Stimulated activated CD4-positive, alpha-beta T cell treated with anti-CD3 and anti-CD28 coated beads, Interleukin-4, amount 100 ng/mL, for 1 hour (primary cell): Measurements from ENCODE around the gene PTPN4.
A peak's percentile ranks its signal among the peaks of the same experiment; 100 is the strongest.

ENCODE experiments used
- DNase-seq: peaks from one replicate; pipeline ENCODE4 v3.0.0-alpha.2; 2020

PTPN4 gene

DNA sequence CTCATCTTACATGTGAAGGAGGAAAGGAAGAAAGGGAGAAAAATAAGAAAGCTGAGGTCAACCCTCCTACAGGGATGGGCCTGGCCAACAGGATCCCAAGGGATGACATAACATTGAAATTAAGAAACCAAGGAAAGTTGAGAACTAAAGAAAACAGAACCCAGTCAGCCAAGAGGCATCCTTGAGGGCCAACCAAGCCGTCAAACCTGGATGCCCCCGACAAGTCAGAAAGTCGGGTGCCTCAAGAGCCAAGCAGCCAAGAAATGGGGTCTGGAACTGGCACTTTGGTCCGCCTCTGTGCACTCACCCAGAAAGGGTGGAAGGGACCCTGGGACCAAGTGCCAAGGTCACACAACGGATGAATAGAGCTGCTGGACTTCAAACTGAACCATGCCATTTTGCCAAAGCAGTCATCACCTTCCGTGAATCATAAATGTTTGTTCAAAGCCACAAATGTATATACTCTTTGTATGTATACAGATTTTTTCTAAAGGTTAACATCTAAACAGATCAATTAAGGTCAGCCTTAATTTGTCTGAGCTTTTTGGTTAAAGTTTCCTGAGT lies 27.0 kb upstream of the PTPN4 start:
- DNase-seq, result no peak

DNA sequence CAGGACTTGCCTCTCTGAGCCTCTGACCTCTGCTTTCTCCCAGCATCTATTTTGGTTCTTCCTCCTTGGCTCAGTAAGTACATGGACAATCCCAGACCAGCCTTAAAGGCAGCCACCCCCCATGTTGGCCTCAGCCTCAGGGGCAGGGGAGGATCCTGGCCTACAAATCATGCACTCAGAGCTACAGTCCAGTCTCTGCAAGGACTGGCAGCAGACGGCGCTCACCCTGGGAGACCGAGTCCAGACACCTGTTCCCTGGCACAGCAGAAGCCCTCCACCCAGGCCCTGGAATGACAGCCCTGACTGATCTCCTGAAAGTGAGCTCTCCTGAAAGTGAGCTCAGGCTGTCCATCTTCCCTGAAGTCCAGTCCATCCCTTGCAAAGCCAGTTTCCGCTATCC lies 25.7 kb upstream of the PTPN4 start:
- DNase-seq, result no peak

DNA sequence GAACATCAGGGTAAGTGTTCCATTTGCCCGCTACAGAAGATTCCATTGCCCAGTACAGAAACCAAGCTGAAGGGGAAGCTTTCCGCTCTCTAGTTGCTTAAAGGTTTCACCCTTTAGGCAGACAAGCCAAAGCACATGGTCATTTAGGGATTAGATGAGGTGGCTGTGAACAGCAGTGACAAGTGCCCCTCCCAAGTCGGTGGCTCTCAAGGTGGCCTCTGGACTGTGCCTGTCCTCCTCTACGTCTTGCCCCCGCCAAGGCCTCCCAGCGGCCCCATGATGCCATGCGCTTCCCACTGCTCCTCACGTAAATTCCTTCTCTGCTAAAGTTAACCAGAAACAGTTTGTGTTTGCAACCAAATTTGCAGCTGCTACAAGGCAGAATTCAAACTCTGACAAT lies 24.2 kb upstream of the PTPN4 start:
- DNase-seq, result no peak

DNA sequence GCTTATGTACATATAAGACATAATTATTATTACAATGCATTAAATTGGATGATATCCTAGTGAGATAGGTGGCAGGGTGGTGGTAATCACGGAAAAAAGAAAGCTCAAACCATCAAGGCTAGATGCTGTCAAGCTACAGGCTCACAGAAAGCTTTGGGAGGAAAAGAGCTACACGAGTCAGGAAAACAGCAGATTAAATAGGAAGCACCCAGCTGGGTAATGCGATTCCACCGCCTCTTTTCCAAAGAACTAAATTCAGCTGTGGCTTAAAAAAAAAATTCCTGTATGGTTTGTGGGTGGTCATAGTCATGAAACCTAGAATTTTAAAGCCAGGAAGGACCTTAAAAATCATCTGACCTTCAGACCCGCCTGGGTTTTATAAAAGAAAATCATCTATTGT lies 23.7 kb upstream of the PTPN4 start:
- no peak for DNase-seq

DNA sequence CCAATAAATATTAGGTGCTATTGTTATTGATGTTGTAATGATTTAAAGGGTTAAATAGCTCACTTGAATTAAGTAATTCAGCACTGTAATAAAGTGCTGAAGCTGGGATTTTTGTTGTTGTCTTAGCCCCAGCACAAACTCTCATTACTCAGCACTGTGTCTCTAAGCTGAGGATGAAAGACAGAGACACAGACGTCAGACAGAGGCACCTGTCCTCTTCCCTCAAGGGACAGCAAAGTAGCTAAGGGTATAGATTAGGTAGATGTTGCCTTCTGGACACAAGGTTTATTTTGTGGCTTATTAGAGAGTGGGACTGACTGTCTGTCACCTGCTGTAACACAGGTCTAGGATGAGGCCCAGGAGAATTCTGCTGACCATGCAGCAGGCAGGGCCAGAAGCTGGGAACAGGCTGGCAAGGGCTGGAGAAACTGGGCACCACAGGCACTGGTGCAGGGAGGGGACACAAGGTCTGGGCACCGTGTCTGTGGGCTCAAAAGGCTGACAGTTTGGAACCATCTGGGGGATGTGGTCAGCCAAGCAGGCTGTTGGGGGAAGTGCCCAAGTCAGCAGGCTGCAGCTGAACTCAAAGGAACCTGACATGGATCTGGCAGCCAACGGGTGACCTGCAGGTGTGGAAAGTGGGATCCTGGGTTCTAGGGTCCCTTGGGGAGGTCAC lies 20.0 kb upstream of the PTPN4 start:
- DNase-seq, result no peak

DNA sequence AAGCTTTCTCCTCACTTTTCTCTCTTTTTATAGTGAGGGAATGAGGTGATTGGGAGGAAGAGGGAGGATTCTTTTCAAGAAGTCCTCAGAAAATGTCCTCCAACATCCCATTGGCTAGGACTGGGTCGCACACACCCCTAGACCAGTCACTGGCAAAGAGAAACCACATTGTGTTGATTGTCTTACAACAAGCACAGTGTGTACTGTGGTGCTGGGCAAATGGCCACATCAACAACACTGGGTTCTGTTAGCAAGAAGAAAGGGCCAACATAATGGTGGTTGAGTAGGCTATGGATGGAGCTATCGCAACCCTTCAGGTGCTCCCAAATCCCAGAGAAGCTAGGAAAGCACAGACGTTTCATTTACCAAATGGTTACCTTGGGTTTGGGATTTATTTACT lies 18.7 kb upstream of the PTPN4 start:
- DNase-seq, result no peak

DNA sequence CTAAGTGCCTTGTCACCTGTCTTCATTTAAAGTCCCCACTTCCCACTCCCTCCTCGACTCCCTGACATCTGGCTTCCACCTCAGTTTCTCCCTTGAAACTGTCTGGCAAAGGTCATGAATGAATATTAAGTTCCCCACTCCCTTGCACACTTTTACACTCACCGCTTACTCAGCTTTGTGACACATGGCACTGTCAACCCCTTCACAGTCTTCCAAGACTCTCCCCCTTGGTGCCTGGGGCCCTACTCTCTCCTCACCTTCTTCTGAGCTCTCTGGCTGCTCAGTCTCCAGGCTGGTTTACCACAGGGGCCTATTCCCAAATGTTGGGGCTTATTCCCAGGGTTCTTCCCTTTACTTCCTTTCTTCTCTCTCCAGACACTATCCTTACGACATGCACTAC lies 17.9 kb upstream of the PTPN4 start:
- no peak for DNase-seq

DNA sequence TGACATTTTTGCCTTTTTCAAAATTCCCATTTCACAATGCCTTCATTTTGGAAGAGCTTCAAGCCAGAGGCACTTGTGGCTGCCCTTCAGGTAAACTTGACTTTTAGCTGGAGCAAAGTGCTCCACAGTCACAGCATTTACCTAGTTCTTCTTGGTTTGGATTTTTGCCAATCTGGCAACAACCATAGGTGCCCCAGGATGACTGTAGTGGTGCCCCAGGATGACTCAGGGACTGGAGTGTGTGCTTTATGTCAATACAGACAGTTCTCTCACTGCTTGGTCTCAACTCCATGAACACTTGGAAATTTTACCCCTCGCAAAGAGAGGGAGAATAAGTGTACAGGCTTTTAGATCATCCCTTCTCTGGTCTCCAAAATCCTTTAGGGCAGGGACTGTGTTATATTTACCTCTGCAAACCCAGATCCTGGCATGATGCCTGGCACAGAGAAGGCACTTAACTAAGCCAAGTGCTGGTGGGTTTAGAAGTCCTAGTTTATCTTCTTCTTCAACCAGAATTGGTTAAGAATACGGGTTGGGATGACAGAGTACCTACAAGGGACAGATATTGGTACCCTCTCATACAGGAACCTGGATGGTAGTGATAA lies 15.3 kb upstream of the PTPN4 start:
- no peak for DNase-seq

DNA sequence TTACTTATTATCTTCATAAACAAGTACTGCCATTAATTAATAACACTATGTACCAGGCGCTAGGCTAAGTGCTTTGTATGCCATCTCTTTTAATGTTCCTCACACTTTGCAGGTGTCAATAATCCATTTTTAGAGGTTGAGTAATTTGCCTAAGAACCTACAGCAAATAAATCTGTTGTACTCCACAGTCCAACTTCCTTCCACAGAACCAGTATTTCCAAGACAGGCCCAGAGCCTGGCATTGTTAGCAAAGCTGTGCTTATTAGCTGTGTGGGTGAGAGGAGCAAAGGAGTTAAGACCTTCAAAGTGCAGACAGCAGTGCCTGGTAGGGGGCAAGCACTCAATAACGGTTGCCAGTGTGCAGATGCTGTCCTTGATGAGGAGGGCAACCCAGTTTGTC lies 14.2 kb upstream of the PTPN4 start:
- DNase-seq, result no peak

DNA sequence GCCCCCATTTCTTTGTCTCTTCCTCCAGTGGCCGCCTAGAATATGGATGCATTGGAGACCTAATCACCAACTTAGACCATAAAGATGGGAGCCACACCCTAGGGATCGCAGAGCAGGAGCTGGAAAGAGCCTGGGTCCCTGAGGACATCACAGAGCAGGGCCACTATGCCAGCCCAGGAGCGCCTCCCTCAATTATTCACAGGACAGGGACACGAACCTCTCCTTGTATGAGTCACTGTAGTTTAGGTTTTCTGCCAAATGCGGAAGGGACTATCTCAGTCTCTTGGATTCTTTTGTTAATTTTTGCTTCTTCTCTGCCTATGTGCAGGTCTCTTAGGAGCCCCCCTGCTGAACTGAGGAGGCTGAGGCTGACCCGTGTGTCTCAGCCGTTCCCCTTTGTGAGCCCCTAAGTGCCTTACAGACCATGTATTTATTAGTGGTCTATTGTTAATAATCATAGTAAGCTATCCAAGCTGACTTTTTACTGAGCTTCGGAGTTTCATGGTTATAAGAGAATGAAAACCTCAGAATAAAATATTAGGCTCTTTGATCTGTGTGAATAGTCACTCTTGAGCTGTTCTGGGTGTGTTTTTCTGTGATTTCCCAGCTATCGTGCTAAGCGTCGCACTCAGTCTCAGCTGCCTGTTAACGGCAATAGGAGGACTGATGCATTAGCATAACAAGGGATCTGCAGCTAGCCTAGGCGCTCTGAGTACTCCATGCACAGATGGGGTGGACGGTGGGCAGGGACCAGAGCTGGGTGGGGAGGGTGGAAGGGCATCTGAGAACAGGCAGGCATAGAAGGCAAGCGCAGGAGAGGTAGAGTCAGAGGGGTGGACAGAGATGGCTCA lies 12.7 kb upstream of the PTPN4 start:
- no peak for DNase-seq

DNA sequence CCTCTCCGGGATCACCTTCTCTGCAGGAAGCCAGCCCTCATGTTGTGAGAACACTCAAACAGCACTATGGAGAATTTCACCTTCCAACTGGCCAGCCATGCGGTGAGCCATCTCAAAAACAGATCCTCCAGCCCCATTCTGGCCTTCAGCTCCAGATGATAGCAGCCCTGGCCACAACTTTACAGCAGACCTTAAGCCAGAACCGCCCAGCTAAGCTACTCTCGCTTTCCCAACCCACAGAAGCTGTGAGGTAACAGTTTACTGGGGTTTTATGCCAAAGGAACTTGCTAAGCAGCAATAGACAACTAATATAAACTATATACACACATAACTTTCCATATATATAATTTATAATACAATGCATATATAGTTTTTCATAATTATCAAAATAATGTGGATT lies 11.6 kb upstream of the PTPN4 start:
- no peak for DNase-seq

DNA sequence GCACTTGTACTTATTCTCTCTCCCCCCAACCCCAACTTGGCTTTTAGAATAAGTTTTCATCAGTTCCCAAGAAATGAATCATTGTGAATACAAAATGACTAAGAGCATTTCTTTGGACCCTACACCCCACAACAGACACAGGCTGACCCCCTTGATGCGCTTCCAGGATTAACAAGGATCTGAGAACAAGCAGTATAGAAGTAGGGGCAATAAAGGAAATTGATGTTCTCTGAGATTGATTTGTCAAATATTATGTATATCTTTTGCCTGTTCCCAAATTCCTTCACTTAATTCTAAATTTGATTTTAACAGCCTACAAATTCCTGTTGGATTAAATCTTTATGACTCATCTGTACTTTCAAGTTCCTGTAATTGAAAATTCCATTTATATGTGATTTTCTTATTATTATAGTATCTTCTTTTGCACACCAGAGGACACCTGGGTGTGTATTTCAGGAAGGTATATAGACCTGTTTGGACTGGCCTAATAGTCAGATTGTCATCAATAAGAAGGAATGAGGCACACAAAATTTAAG lies 10.2 kb upstream of the PTPN4 start:
- DNase-seq, result no peak

DNA sequence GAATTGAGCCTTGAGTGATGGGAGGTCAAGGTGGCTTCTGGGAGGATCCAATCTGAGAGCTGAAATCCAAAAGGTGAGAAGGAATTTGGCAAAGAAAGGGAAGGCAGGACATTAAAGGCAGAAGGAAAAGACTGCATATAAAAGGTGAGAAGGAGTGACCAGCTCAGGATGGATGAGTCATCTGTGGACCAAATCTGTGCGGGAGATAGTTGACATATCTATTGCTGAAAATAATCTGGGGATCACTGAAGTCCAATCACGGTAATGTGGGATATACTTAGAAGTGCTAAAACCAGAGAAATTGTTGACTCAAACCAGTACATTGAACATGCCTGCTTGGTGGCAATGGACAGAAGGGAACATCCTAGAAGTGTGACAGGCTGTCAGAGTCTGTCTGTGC lies 8.0 kb upstream of the PTPN4 start:
- DNase-seq, result no peak

DNA sequence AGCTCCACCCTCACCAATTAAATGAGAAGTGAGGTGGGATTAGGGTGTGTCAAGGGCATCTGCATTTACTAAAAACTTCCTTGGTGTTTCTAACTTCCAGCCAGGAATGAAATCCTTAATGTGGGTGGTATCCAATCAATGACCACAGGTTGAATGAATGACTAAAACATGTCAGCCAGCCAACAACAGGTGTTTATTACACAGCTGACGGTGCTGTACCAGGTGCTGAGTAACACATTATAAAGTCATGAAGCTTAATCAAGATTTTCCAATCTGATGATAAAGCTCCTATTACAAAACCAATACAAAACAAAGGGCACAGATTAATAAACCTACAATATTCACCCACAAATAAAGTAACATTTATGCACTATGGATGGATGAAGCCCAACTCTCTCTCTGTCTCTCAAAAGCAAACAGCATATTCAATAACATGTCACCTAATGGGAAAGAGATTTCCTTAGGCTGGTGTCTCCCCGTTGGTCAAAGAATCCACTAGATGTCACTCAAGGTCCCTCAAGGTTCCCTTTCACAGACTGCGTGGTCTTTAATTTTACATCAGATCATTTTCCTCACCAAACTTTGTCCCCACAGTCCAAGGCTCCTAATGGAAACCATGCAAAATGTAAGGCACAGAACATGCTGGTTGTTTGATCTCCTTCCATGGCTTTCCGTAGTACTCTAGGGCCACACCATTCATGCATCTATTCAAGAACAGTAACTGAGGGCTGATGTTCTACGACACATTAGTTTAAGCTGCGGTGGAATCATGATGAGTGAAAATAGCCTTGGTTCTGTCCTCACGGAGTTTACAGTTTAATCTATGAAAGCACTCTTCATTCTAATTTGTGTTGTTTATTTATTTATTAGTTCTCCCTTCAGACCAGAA lies 6.4 kb upstream of the PTPN4 start:
- DNase-seq, result no peak

DNA sequence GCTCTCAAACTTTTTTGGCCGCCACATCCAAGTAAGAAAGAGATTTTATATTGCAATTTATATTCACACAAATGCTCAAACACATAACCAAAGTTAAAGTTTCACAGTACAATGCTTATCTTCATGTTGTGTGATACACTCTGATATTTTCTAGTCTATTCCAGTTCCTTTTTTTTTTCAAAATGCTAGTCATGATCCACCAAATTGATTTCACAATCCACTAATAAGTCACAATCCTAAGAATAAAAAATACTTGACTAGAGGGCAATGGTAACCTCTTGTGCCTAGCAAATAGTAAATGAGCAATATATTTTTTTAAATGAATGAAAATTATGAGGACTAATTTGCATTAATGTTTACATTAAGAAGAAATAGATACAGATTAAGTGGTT lies 5.8 kb upstream of the PTPN4 start:
- DNase-seq, result no peak

DNA sequence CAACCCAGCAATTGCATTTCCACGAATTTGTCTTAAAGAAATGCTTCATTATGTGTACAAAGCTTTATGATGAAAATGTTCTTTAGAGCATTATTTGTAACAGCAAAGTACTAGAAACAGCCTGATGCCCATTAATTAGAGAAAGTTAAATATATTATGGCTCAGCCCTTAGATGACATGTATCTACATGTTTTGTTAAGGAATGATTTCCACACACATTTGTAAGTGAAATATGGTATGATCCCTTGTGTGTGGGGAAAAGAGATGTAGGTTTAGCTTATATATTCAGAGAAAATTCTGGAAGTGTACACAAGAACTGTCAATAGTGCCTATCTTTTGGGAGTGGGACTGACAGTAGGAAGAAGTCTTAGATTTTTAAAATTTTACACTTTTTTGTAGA lies 3.8 kb upstream of the PTPN4 start:
- no peak for DNase-seq

DNA sequence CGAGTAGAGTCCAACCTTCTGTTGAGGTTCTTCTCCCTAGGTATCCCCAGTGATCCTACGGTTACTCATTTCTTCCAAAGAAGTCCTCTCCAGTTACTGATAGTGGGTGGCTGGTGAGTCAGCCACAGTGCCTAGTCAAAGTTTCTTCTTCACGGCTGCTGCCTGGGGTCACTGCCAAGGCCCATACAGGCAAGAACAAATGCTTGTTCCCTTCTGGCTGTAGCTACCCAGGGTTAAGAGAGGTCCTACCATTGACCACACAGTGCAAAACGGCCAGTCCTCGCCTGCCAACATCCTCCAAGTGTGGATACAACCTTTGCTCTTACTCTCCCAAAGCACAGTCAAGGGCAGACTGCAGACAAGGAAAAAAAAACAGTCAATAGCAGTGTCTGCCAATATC lies 2.9 kb upstream of the PTPN4 start:
- peak; percentile 41 for DNase-seq

DNA sequence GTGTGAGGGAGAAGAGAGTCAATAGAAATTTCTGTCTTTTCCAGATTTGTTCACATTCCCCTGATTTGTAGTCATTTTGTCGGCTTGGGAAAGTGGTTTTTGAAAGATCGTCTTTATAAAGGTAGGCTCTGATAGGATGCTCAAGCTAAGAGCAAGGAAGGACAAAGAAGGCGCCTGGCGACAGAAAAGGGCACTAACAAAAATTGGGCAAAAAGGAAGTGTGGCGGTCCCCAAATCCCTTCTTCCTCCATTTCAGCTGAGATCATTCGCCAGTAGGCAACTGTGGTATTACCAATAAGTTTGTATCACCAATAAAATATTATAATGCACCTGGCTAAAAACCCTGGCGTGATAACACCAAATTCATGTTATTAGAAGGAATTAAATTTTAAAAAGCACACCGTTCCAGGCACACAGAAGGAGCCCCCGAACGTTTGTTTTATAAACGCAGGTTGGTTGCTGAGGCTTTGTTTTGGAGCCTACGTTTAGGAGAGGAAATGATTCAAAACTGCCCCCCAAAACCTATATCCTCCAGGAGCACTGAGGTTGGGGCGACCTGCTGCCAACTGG lies 756 bp upstream of the PTPN4 start:
- DNase-seq, result no peak

DNA sequence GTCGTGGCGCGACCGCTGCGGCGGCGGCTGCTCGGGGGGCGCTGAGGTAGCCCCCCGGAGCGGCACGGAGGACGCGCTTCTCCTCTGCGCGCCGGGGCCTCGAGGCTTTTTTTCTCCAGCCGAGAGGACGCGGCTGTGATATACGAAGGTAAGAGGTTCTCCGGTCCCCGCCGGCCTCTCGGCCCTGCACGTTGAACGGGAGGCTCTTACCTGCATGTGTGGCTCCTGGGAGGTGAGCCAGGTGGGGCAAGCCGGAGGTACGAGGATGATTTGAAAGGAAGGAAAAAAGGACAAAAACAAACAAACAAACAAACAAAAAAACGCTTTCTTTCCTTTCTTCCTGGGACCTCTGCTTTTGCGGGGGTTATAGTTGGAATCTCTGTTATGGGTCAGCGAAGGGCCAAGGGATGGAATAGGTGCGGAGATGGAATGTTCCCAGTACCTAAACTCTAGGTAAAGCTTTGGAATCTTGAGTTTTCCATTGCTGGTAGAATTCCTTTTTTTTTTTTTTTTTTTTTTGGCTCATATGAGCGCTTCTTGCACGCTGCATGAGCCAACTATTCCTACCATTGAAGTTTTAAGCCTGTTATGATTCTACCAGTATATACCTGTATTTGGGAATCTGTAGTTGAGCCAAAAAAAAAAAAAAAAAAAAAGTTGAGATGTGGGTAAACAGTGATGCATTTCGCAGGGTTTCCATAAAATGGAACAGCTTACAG lies 674 bp downstream of the PTPN4 start:
- no peak for DNase-seq

DNA sequence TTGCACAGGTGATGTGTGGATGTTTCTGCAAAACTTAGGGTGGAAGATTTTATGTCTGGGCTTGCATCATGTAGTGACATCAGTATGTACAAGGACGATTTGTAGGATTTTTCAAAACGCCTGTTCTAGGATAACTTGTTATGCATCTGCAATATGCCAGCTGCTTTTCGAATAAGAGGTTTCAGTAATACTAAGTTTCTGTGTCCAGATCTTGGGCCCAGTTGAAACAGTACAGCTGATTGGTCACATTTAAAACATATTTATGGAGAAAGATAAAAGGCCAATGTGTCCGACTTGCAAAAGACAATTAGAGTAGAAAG lies 1.2 kb downstream of the PTPN4 start:
- no peak for DNase-seq

DNA sequence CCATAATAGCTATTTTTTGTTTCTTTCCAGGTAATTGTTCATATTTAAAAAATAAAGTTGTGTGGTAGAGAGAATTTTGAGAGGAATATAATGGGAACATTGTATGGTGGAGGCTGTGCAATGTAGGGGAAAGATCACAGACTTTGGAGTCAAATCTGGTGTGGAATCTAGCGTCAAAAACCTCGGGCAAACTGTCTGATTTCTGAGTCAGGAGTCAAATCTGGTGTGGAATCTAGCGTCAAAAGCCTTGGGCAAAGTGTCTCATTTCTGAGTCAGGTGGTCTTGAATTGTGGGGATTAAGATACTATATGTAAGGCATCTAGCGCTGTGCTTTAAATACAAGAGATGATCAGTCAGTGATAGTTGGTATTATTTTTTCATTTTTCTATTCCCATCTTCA lies 5.1 kb downstream of the PTPN4 start:
- DNase-seq, result no peak
